Measurements from ENCODE around the gene MARCHF3. TPM values are rescaled to one million over a fixed set of nuclear protein-coding genes. Genes with fewer than 3 reads are reported as not detected.
A peak's percentile ranks its signal among the peaks of the same experiment; 100 is the strongest.

MARCHF3 gene
- total RNA-seq, 1 donor from 2014 or later: 4.2 TPM

DNA sequence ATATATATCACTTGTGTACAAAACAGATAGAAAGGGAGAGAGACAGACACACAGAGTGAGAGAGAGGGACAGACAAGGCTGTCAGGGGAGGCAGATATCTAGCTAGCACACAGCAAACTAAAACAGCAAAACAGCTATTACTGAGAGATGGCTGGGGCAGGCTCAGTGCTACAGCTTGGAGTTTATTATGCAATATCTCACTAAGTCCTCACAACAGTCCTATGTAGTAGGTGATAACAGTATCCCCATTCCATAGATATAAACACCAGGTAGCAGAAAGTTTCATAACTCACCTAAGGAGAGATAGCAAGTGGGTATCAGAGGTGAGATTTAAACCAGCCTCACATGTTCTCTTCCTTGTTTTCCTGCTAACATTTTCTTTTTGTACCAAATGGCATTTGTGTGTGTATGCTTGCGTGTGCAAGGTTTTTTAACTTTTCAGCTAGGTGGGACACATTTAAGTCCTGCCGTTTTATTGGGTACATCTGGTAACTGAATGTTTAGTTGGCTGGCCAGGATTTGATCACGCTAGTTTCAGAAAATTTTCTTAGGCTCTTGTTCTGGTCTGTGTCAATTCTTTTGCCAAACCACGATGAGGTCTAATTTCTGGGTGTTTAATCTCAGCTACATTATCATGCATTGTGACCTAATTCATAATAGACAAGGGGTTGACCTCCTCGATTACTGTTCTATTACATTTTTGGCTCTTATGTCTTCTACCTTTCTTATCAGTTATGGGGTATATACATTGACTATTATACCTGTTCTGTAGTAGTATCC is 148.3 kb downstream of the MARCHF3 start:
- H3K36me3 Mint-ChIP-seq (ENCODE audit: low read depth): no peaks in the 10 kb centered on the region
- H3K9me3 Mint-ChIP-seq: no peaks in the 10 kb centered on the region
- no peaks in the 10 kb centered on the region for H3K4me1 Mint-ChIP-seq
- intact Hi-C loops (cut with micrococcal nuclease): no loop called here
- H3K27me3 Mint-ChIP-seq: no peaks in the 10 kb centered on the region
- no peak overlapping the region for H3K27ac Mint-ChIP-seq
- no peak for DNase-seq
- no peak overlapping the region for H3K4me3 Mint-ChIP-seq

DNA sequence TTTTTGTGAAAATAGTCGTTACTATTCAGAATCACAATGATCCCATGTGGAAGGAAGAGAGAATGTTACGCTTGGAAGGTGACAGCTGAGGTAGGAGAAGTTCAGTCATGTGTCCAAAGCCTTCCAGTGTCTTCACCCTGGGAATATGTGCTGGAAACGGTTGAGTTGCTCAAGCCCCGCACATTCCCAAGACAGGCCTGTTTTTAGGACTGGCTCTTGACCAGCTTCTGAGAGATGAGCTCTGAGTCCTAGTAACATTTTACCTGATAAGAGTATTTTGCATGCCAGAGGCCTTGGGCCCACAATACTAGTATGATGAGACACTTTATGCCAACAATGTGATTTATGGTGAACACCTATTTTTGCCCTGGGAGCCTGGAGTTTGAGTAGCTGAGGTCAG is 151.7 kb downstream of the MARCHF3 start:
- DNase-seq: no peak

GRCh38 chr5:126878085-126878484 is 152.3 kb downstream of the MARCHF3 start:
- no peak overlapping the region for H3K4me3 Mint-ChIP-seq
- DNase-seq: no peak
- H3K27me3 Mint-ChIP-seq: no peaks in the 10 kb centered on the region
- no peak overlapping the region for H3K27ac Mint-ChIP-seq
- no peaks in the 10 kb centered on the region for H3K9me3 Mint-ChIP-seq
- intact Hi-C loops (cut with micrococcal nuclease): no loop called here
- no peaks in the 10 kb centered on the region for H3K4me1 Mint-ChIP-seq
- no peaks in the 10 kb centered on the region for H3K36me3 Mint-ChIP-seq (ENCODE audit: low read depth)

More for the DNA sequence above, 151.7 kb downstream of the MARCHF3 start:
- H3K4me3 Mint-ChIP-seq: no peak overlapping the region
- no peaks in the 10 kb centered on the region for H3K27me3 Mint-ChIP-seq
- intact Hi-C loops (cut with micrococcal nuclease): no loop called here
- H3K27ac Mint-ChIP-seq: no peak overlapping the region
- no peaks in the 10 kb centered on the region for H3K4me1 Mint-ChIP-seq
- H3K9me3 Mint-ChIP-seq: no peaks in the 10 kb centered on the region
- H3K36me3 Mint-ChIP-seq (ENCODE audit: low read depth): no peaks in the 10 kb centered on the region

- Mint-ChIP-seq H3K4me1 (no peaks in the 10 kb centered on the region), H3K27me3 (no peaks in the 10 kb centered on the region), H3K4me3 (no peak overlapping the region), H3K36me3 (ENCODE audit: low read depth) (no peaks in the 10 kb centered on the region), H3K9me3 (no peaks in the 10 kb centered on the region), H3K27ac (no peak overlapping the region)
- no peak for DNase-seq
- intact Hi-C loops (cut with micrococcal nuclease): no loop called here
Observed at GRCh38 chr5:126877602-126878001, 152.8 kb downstream of the MARCHF3 start.

GRCh38 chr5:126875303-126875785 is 155.0 kb downstream of the MARCHF3 start:
- DNase-seq: no peak
- H3K27ac Mint-ChIP-seq: no peak overlapping the region
- intact Hi-C loops (cut with micrococcal nuclease): no loop called here
- H3K4me1 Mint-ChIP-seq: no peaks in the 10 kb centered on the region
- no peaks in the 10 kb centered on the region for H3K27me3 Mint-ChIP-seq
- H3K36me3 Mint-ChIP-seq (ENCODE audit: low read depth): no peaks in the 10 kb centered on the region
- no peaks in the 10 kb centered on the region for H3K9me3 Mint-ChIP-seq
- no peak overlapping the region for H3K4me3 Mint-ChIP-seq

GRCh38 chr5:126872561-126873354 is 157.6 kb downstream of the MARCHF3 start:
- Mint-ChIP-seq H3K27me3 (no peaks in the 10 kb centered on the region), H3K9me3 (no peaks in the 10 kb centered on the region), H3K4me3 (no peak overlapping the region), H3K27ac (no peak overlapping the region), H3K4me1 (peaks cover 8% of the 10 kb centered on the region), H3K36me3 (ENCODE audit: low read depth) (no peaks in the 10 kb centered on the region)
- intact Hi-C loops (cut with micrococcal nuclease): no loop called here
- no peak for DNase-seq

DNA sequence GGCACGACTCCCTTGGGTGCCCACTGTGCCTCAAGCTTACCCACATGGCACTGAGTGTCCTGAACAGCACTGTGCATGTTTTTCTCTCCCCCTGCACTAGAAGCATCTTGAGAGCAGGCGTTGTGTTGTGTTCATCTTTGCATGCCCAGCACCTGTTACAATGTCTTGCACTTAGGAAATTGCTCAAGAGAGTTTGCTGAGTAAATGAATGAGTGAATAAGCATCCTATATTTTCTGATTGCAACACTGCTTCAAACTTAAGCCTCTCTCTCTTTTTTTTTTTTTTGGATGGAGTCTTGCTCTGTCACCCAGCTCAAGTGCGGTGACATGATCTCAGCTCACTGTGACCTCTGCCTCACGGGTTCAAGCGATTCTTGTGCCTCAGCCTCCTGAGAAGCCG is 158.9 kb downstream of the MARCHF3 start:
- no peak overlapping the region for H3K27ac Mint-ChIP-seq
- no peak overlapping the region for H3K4me3 Mint-ChIP-seq
- DNase-seq: no peak
- intact Hi-C loops (cut with micrococcal nuclease): no loop called here
- H3K27me3 Mint-ChIP-seq: no peaks in the 10 kb centered on the region
- H3K9me3 Mint-ChIP-seq: no peaks in the 10 kb centered on the region
- H3K4me1 Mint-ChIP-seq: peaks cover 8% of the 10 kb centered on the region
- no peaks in the 10 kb centered on the region for H3K36me3 Mint-ChIP-seq (ENCODE audit: low read depth)

DNA sequence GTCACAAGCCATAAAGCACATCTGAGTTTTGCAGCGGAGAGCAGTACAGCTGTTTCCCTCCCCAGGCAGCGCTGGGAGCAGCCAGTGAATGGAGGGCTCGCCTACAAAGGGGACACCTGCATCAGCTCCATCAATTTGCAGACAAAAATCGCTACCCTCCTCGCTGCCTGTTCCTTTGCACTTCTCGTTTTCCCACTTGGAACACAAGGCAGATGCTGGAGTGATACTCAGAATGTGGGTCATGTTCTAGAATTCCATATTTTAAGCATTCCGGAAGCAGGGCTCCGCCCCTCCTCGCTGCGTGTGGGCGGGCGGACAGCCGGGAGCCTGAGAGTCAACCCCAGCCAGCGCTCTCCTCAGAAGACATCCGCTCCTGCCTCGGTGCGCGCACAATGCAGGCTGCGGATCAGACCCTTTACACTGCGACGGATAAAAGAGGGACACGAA is 161.3 kb downstream of the MARCHF3 start:
- intact Hi-C loops (cut with micrococcal nuclease): no loop called here
- Mint-ChIP-seq H3K4me1 (peaks cover 8% of the 10 kb centered on the region), H3K27ac (no peak overlapping the region), H3K4me3 (peak overlapping the region; percentile 73), H3K27me3 (no peaks in the 10 kb centered on the region), H3K9me3 (no peaks in the 10 kb centered on the region), H3K36me3 (ENCODE audit: low read depth) (no peaks in the 10 kb centered on the region)
- DNase-seq: peak; percentile 78

DNA sequence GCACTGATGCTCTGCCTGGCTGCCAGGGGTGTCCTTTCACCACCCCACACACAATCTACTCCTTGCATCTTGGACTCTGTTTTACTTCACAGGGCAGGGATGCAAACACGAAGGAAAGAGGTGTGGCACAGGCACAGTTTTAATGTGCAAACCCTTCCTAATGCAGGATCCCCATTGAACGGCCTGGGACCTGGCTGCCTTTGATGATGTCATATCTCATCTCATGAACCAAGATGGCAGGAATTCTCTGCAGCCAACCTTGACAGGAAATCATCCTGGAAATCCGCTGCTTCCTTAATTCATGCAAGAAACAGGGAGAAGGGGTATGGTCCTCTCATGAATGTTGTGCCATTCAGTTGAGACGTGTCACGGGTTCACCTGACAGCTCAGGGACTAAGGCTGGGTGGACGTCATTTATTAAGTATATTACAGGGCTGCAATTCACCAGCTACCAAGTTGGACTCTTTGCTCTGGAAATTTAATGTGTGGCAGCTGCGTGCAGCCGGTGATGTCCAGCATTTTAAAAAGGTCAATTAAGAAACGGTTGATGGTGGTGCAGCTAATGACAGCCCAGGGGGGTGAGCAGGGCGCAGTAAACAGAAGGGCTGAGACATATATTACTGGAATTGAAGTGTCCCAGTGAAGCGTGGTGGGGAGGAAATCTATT is 161.9 kb downstream of the MARCHF3 start:
- intact Hi-C loops (cut with micrococcal nuclease): no loop called here
- no peak for DNase-seq
- H3K4me3 Mint-ChIP-seq: peak overlapping the region; percentile 73
- no peaks in the 10 kb centered on the region for H3K27me3 Mint-ChIP-seq
- H3K4me1 Mint-ChIP-seq: peaks cover 8% of the 10 kb centered on the region
- H3K36me3 Mint-ChIP-seq (ENCODE audit: low read depth): peaks cover under 1% of the 10 kb centered on the region
- H3K27ac Mint-ChIP-seq: no peak overlapping the region
- no peaks in the 10 kb centered on the region for H3K9me3 Mint-ChIP-seq

- DNase-seq: no peak
- intact Hi-C loops (cut with micrococcal nuclease): no loop called here
- H3K27ac Mint-ChIP-seq: no peak overlapping the region
- H3K4me1 Mint-ChIP-seq: peaks cover 11% of the 10 kb centered on the region
- H3K4me3 Mint-ChIP-seq: no peak overlapping the region
- H3K9me3 Mint-ChIP-seq: no peaks in the 10 kb centered on the region
- H3K36me3 Mint-ChIP-seq (ENCODE audit: low read depth): peaks cover 2% of the 10 kb centered on the region
- no peaks in the 10 kb centered on the region for H3K27me3 Mint-ChIP-seq
Observed at GRCh38 chr5:126866851-126867636, 163.3 kb downstream of the MARCHF3 start.

DNA sequence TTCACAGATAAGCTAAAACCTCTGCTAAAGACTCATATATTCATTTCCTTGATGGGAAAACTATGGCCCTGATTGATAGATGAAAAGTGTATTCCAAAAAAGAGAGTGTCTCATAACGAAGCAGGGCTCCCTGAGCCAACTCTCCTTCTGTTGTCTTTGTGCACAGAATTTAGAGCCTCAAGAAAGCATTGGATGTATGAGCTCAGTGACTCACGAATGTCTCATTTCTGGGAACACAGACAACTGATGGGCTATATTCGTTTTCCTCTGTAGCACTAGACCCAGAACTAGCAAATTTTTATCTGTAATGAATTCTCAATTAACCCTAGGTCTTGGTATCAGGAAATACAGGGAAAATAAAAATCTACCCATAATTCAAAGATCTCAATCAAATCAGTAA is 165.1 kb downstream of the MARCHF3 start:
- Mint-ChIP-seq H3K27ac (no peak overlapping the region), H3K9me3 (no peaks in the 10 kb centered on the region), H3K36me3 (ENCODE audit: low read depth) (peaks cover 5% of the 10 kb centered on the region), H3K4me3 (no peak overlapping the region), H3K4me1 (peaks cover 11% of the 10 kb centered on the region), H3K27me3 (no peaks in the 10 kb centered on the region)
- intact Hi-C loops (cut with micrococcal nuclease): no loop called here
- no peak for DNase-seq

DNA sequence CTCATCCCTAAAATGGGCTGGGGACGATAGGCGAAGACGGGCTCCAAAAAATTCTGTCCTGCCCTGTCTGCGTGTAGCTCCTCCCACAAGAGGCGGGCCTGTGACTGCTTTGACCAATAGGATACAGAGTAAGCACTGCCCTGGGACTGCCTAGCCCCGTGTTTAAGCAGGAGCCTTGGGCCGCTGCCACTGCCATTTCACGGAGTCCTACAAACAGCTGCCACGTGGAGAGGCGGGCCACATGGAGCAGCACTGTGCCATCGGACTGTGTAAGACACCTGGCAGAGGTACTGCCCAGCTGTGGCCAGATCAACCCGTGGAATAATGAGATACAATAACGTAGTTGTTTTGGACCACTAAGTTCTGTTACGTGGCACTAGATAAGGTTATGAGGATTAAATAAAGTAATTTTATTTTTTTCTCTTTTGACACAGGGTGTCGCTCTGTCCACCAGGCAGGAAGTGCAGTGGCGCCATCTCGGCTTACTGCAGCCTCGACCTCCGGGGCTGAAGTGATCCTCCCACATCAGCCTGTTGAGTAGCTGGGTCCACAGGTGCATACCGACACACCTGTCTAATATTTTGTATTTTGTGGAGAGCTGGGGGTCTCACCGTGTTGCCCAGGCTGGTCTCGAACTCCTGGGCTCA is 166.2 kb downstream of the MARCHF3 start:
- no peak overlapping the region for H3K4me3 Mint-ChIP-seq
- H3K27ac Mint-ChIP-seq: no peak overlapping the region
- peaks cover 5% of the 10 kb centered on the region for H3K36me3 Mint-ChIP-seq (ENCODE audit: low read depth)
- peaks cover 9% of the 10 kb centered on the region for H3K4me1 Mint-ChIP-seq
- no peaks in the 10 kb centered on the region for H3K27me3 Mint-ChIP-seq
- no peaks in the 10 kb centered on the region for H3K9me3 Mint-ChIP-seq
- no peak for DNase-seq
- intact Hi-C loops (cut with micrococcal nuclease): no loop called here

DNA sequence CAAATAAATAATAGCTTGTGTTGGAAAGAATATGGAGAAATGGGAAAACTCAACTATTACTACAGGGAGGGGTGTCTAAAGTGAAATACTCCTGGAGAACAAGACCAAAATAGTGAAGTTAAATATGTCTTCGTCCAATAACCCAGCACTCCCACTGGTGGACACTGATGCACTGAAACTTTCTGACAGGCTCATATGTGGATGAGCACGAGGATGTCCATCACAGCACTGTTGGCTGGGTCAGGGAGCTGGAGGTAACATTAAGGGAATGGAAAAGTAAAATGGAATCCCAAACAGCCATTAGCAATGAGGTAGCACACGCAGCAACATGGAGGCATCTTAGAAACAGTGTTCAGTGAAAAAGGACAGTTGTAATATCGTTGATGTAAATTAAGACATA is 167.0 kb downstream of the MARCHF3 start:
- H3K9me3 Mint-ChIP-seq: no peaks in the 10 kb centered on the region
- intact Hi-C loops (cut with micrococcal nuclease): no loop called here
- H3K27ac Mint-ChIP-seq: no peak overlapping the region
- H3K4me1 Mint-ChIP-seq: peaks cover 3% of the 10 kb centered on the region
- H3K36me3 Mint-ChIP-seq (ENCODE audit: low read depth): peaks cover 5% of the 10 kb centered on the region
- no peaks in the 10 kb centered on the region for H3K27me3 Mint-ChIP-seq
- no peak overlapping the region for H3K4me3 Mint-ChIP-seq
- DNase-seq: no peak

All from activated CD4-positive, alpha-beta T cell treated with anti-CD3 and anti-CD28 coated beads, Interleukin-2, amount 10 ng/mL, durations not matched to agents 24 days and 14 days (primary cell).